ENCODE measurements around the gene MIER2.
"Not testable (repeated sequence)": the region's sequence is repeated elsewhere in the genome, so short reads cannot be mapped to it uniquely, and the experiment has no call there.

GRCh38 chr19:256804-257203 is 87.8 kb downstream of the MIER2 start:
- TF ChIP-seq, protein P1, sequence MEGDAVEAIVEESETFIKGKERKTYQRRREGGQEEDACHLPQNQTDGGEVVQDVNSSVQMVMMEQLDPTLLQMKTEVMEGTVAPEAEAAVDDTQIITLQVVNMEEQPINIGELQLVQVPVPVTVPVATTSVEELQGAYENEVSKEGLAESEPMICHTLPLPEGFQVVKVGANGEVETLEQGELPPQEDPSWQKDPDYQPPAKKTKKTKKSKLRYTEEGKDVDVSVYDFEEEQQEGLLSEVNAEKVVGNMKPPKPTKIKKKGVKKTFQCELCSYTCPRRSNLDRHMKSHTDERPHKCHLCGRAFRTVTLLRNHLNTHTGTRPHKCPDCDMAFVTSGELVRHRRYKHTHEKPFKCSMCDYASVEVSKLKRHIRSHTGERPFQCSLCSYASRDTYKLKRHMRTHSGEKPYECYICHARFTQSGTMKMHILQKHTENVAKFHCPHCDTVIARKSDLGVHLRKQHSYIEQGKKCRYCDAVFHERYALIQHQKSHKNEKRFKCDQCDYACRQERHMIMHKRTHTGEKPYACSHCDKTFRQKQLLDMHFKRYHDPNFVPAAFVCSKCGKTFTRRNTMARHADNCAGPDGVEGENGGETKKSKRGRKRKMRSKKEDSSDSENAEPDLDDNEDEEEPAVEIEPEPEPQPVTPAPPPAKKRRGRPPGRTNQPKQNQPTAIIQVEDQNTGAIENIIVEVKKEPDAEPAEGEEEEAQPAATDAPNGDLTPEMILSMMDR (IDR thresholded peaks at IDR 0.05): not testable (repeated sequence)
- not testable (repeated sequence) for TF ChIP-seq POLR2A, POLR2AphosphoS5 (IDR thresholded peaks at IDR 0.05)

Data from sigmoid colon (tissue), 4 donors.